OCI-LY3 (cell line): Measurements from ENCODE around the gene DDX51.

ENCODE experiments used
- EZH2phosphoT487 ChIP-seq: fragments of 200-600 bp; shearing (Covaris generic); IDR thresholded peaks from 2 replicates; pipeline ENCODE4 v1.6.1; 2018; ENCODE audit warnings: antibody characterized with exemption, mixed run types, low read depth
- TF ChIP-seq, protein P1 (sequence below): fragments of 200-600, 300-600 bp; sonication (generic); IDR thresholded peaks from 2 replicates; pipeline ENCODE4 v1.5.1; 2014; ENCODE audit warnings: antibody characterized with exemption, low read length, low read depth

DNA sequence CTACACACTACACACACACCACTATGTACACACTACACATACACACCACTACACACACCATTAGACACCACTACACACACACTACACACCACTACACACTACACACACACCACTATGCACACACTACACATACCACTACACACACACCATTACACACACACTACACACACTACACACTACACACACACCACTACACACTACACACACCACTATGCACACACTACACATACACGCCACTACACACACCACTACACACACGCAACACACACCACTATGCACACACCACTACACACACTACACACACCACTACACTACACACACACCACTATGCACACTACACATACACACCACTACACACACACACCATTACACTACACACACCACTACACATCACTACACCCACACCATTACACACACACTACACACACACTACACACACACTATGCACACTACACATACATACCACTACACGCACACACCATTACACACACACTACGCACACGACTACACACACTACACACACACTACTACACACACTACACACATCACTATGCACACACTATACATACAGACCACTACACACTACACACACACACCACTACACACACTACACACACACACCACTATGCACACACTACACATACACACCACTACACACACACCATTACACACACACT lies 13.8 kb upstream of the DDX51 start:
- TF ChIP-seq, protein P1, sequence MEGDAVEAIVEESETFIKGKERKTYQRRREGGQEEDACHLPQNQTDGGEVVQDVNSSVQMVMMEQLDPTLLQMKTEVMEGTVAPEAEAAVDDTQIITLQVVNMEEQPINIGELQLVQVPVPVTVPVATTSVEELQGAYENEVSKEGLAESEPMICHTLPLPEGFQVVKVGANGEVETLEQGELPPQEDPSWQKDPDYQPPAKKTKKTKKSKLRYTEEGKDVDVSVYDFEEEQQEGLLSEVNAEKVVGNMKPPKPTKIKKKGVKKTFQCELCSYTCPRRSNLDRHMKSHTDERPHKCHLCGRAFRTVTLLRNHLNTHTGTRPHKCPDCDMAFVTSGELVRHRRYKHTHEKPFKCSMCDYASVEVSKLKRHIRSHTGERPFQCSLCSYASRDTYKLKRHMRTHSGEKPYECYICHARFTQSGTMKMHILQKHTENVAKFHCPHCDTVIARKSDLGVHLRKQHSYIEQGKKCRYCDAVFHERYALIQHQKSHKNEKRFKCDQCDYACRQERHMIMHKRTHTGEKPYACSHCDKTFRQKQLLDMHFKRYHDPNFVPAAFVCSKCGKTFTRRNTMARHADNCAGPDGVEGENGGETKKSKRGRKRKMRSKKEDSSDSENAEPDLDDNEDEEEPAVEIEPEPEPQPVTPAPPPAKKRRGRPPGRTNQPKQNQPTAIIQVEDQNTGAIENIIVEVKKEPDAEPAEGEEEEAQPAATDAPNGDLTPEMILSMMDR = no peak
- no peak for TF ChIP-seq EZH2phosphoT487
